H1 (cell line): ENCODE results near the gene RNASE4. TPM values are rescaled to one million over a fixed set of nuclear protein-coding genes. Genes with fewer than 3 reads are reported as not detected.

ENCODE experiments used
- CTCF ChIA-PET: fragments of 300-600 bp; sonication (Branson Sonifier 250); formaldehyde crosslinking; loops from one replicate; lab custom pipeline; 2021; ENCODE audit not compliant: partially characterized antibody; lab: Charles Lee
- POLR2A ChIA-PET: fragments of 300-600 bp; sonication (Branson Sonifier 250); formaldehyde crosslinking; loops from one replicate; lab custom pipeline; 2021; ENCODE audit warnings: inconsistent platforms; ENCODE audit not compliant: partially characterized antibody; lab: Charles Lee
- DNase-seq, 2 experiments: peaks; one replicate each; pipeline versions ENCODE4 v3.0.0 to v3.0.0-alpha.2; 2010 to 2022; ENCODE audit warnings: low spot score in 2 of 2, low read depth in 1 of 2, mixed read lengths in 1 of 2
- FAIRE-seq: peaks from 2 replicates; lab custom pipeline; 2011; peaks lifted over from hg19 to GRCh38; lab: Jason Lieb, UNC
- H2AFZ ChIP-seq: 2 replicates; pipeline ENCODE4 v1.8.1; 2012; ENCODE audit warnings: low read length, inconsistent platforms
- H2AK5ac ChIP-seq: 2 replicates; pipeline ENCODE4 v1.6.1; 2013; ENCODE audit warnings: low read depth, low read length
- H2BK120ac ChIP-seq: replicated peaks from 2 replicates; pipeline ENCODE3; 2013; ENCODE audit warnings: low read depth, low read length, inconsistent platforms
- H2BK12ac ChIP-seq: 2 replicates; pipeline ENCODE4 v1.6.1; 2013; ENCODE audit warnings: low read depth, low read length
- H2BK15ac ChIP-seq: 2 replicates; pipeline ENCODE4 v1.6.1; 2013; ENCODE audit warnings: low read length
- H2BK20ac ChIP-seq: 2 replicates; pipeline ENCODE4 v1.6.1; 2013; ENCODE audit warnings: low read length
- H2BK5ac ChIP-seq: 2 replicates; pipeline ENCODE4 v1.6.1; 2013; ENCODE audit warnings: low read depth, low read length
- H3K14ac ChIP-seq: 2 replicates; pipeline ENCODE4 v1.6.1; 2013; ENCODE audit warnings: inconsistent platforms; ENCODE audit not compliant: insufficient read length
- H3K18ac ChIP-seq: 2 replicates; pipeline ENCODE4 v1.6.1; 2013; ENCODE audit warnings: low read length; ENCODE audit errors: extremely low read depth
- H3K23ac ChIP-seq: 2 replicates; pipeline ENCODE4 v1.6.1; 2013; ENCODE audit warnings: inconsistent platforms; ENCODE audit not compliant: insufficient read length
- H3K23me2 ChIP-seq: 2 replicates; pipeline ENCODE4 v1.6.1; 2013; ENCODE audit warnings: low read depth, low read length
- H3K27ac ChIP-seq: 2 replicates; pipeline ENCODE4 v1.6.1; 2011; ENCODE audit warnings: low read depth, low read length, inconsistent platforms
- H3K27me3 ChIP-seq, 4 experiments: replicated peaks in 1 of 4; 1 replicate in 1 of 4; 2 replicates in 3 of 4; pipeline versions ENCODE4 v1.6.1 to v1.8.1; 2011 to 2013; ENCODE audit warnings: low read length in 3 of 4, mild to moderate bottlenecking in 3 of 4, inconsistent platforms in 2 of 4, mixed read lengths in 2 of 4, moderate library complexity in 1 of 4; ENCODE audit not compliant: control insufficient read depth in 3 of 4, insufficient read depth in 3 of 4; ENCODE audit errors: extremely low read depth in 1 of 4
- H3K36me3 ChIP-seq, 4 experiments: 2 replicates each; pipeline versions ENCODE4 v1.6.1 to v1.8.1; 2011 to 2013; ENCODE audit warnings: mild to moderate bottlenecking in 4 of 4, low read length in 3 of 4, moderate library complexity in 2 of 4, control low read depth in 1 of 4, inconsistent platforms in 1 of 4; ENCODE audit not compliant: insufficient read depth in 4 of 4, control insufficient read depth in 2 of 4
- H3K4ac ChIP-seq: replicated peaks from 2 replicates; pipeline ENCODE3; 2013; ENCODE audit warnings: low read length, low read depth, mixed read lengths, inconsistent platforms; ENCODE audit not compliant: insufficient read length
- H3K4me1 ChIP-seq, 4 experiments: replicated peaks in 1 of 4; 1 replicate in 1 of 4; 2 replicates in 3 of 4; pipeline versions ENCODE4 v1.6.1 to v1.8.1; 2011 to 2013; ENCODE audit warnings: low read length in 3 of 4, inconsistent platforms in 2 of 4, mixed read lengths in 1 of 4; ENCODE audit not compliant: insufficient read depth in 4 of 4, control insufficient read depth in 3 of 4
- H3K4me2 ChIP-seq, 2 experiments: 2 replicates each; pipeline versions ENCODE4 v1.6.1 to v1.8.1; 2011 to 2013; ENCODE audit warnings: low read depth in 2 of 2, low read length in 2 of 2, control low read depth in 1 of 2, inconsistent platforms in 1 of 2, mild to moderate bottlenecking in 1 of 2; ENCODE audit not compliant: insufficient read depth in 1 of 2
- H3K4me3 ChIP-seq, 4 experiments: fragments of 200-600, 300-600 bp in 1 of 4; sonication (generic), shearing (Covaris generic), sonication (Bioruptor Twin) in 1 of 4; 2 replicates each; pipeline versions ENCODE4 v1.5.1 to v1.8.1; 2011 to 2016; ENCODE audit warnings: low read length in 4 of 4, low read depth in 3 of 4, control low read depth in 2 of 4, inconsistent platforms in 2 of 4, mild to moderate bottlenecking in 2 of 4, mixed read lengths in 1 of 4, moderate library complexity in 1 of 4; ENCODE audit not compliant: insufficient read depth in 2 of 4; ENCODE audit errors: extremely low read depth in 1 of 4
- H3K56ac ChIP-seq: replicated peaks from 2 replicates; pipeline ENCODE3; 2013; ENCODE audit warnings: low read depth, mild to moderate bottlenecking, mixed read lengths, low read length, inconsistent platforms; ENCODE audit not compliant: insufficient read length
- H3K79me1 ChIP-seq: 2 replicates; pipeline ENCODE4 v1.6.1; 2013; ENCODE audit warnings: low read depth, low read length, control low read depth
- H3K79me2 ChIP-seq, 2 experiments: 2 replicates each; pipeline versions ENCODE4 v1.6.1 to v1.8.1; 2012 to 2013; ENCODE audit warnings: low read length in 2 of 2, mild to moderate bottlenecking in 2 of 2, inconsistent platforms in 1 of 2; ENCODE audit not compliant: insufficient read depth in 2 of 2, control insufficient read depth in 1 of 2
- H3K9ac ChIP-seq, 4 experiments: replicated peaks in 1 of 4; 1 replicate in 1 of 4; 2 replicates in 3 of 4; pipeline versions ENCODE4 v1.6.1 to v1.8.1; 2011 to 2013; ENCODE audit warnings: low read depth in 3 of 4, low read length in 3 of 4, control low read depth in 2 of 4, mild to moderate bottlenecking in 2 of 4, moderate library complexity in 2 of 4, inconsistent platforms in 1 of 4; ENCODE audit errors: extremely low read depth in 1 of 4
- H3K9me3 ChIP-seq, 2 experiments: 2 replicates each; pipeline versions ENCODE4 v1.6.1 to v1.8.1; 2012 to 2013; ENCODE audit warnings: mild to moderate bottlenecking in 2 of 2, moderate library complexity in 2 of 2, control low read depth in 1 of 2, inconsistent platforms in 1 of 2, low read depth in 1 of 2, low read length in 1 of 2, mixed read lengths in 1 of 2; ENCODE audit not compliant: insufficient read depth in 2 of 2
- H4K20me1 ChIP-seq, 2 experiments: replicated peaks in 1 of 2; 2 replicates each; pipeline versions ENCODE3 to v1.8.1; 2011 to 2013; ENCODE audit warnings: inconsistent platforms in 2 of 2, low read length in 2 of 2, mild to moderate bottlenecking in 1 of 2; ENCODE audit not compliant: insufficient read depth in 2 of 2, control insufficient read depth in 1 of 2
- H4K5ac ChIP-seq: 2 replicates; pipeline ENCODE4 v1.6.1; 2013; ENCODE audit warnings: low read length, low read depth, mixed read lengths, inconsistent platforms; ENCODE audit not compliant: insufficient read length
- H4K8ac ChIP-seq: 2 replicates; pipeline ENCODE4 v1.8.0; 2013; ENCODE audit warnings: mild to moderate bottlenecking, moderate library complexity, low read length, inconsistent platforms; ENCODE audit not compliant: insufficient read depth; ENCODE audit errors: extremely low read depth
- H4K91ac ChIP-seq: replicated peaks from 2 replicates; pipeline ENCODE3; 2013; ENCODE audit warnings: low read length, mixed read lengths, inconsistent platforms; ENCODE audit not compliant: insufficient read length
- CBX5 ChIP-seq: fragments of 300-800, 300-1000 bp; sonication (generic); IDR thresholded peaks from 2 replicates; pipeline ENCODE4 v1.7.1; 2016; ENCODE audit warnings: antibody characterized with exemption, low read length, low read depth
- FOSL1 ChIP-seq: IDR thresholded peaks from 2 replicates; pipeline ENCODE4 v1.6.1; 2011; ENCODE audit warnings: mild to moderate bottlenecking, low read depth, low read length, moderate library complexity; ENCODE audit not compliant: insufficient read depth
- GTF2F1 ChIP-seq: IDR thresholded peaks from 2 replicates; pipeline ENCODE4 v1.6.1; 2012; ENCODE audit warnings: low read depth, low read length, improper control_type of control experiment, borderline replicate concordance
- KDM1A ChIP-seq: fragments of 200-600, 300-600 bp; sonication (generic); IDR thresholded peaks from 2 replicates; pipeline ENCODE4 v1.7.1; 2016; ENCODE audit warnings: mild to moderate bottlenecking, low read length, borderline replicate concordance
- KDM4A ChIP-seq: IDR thresholded peaks from one replicate; pipeline ENCODE4 v1.7.1; 2012; ENCODE audit warnings: low read depth, mild to moderate bottlenecking, moderate library complexity, low read length, inconsistent platforms; ENCODE audit not compliant: severe bottlenecking
- POLR2A ChIP-seq, 2 experiments: IDR thresholded peaks; 1 replicate in 1 of 2; 2 replicates in 1 of 2; pipeline ENCODE4 v1.6.1; 2011; ENCODE audit warnings: low read depth in 2 of 2, low read length in 2 of 2, mild to moderate bottlenecking in 2 of 2; ENCODE audit errors: control extremely low read depth in 1 of 2
- SRF ChIP-seq: IDR thresholded peaks from 2 replicates; pipeline ENCODE4 v1.6.1; 2011; ENCODE audit warnings: mild to moderate bottlenecking, low read depth, low read length, moderate library complexity
- TEAD4 ChIP-seq: IDR thresholded peaks from 2 replicates; pipeline ENCODE4 v1.6.1; 2012; ENCODE audit warnings: low read depth, low read length, inconsistent platforms, mixed read lengths
- WGBS, 2 experiments: shearing (Covaris generic) in 1 of 2; methylation state at CpG; one replicate each; pipeline versions ENCODE4 v1.1.6 to v1.1.7; 2013 to 2015; ENCODE audit warnings: low lambda C conversion rate in 2 of 2, mixed read lengths in 2 of 2, inconsistent platforms in 1 of 2, low coverage in 1 of 2, missing lambda C conversion rate in 1 of 2; ENCODE audit not compliant: insufficient replicate concordance in 2 of 2, insufficient coverage in 1 of 2, insufficient read length in 1 of 2; ENCODE audit errors: extremely low coverage in 1 of 2, missing lambda C conversion rate in 1 of 2; 5-methylcytosine and 5-hydroxymethylcytosine counted together
- polyA plus RNA-seq, 7 experiments: library from polyadenylated mRNA; depleted of rRNA in 3 of 7; stranded (reverse) in 5 of 7; unstranded in 2 of 7; fragments of >200 nt in 5 of 7; fragments of 200-250 nt in 2 of 7; gene quantifications; 1 replicate in 5 of 7; 2 replicates in 1 of 7; 4 replicates in 1 of 7; pipeline versions ENCODE4 v1.2.1 to v1.2.3, GENCODE V29; 2011 to 2013; ENCODE audit warnings: missing spikeins in 2 of 7, mixed read lengths in 2 of 7
- total RNA-seq: library from RNA; stranded (reverse); fragmentation: NEBNext Ultra II Directional; extraction: Animal tissue kit (Norgen Biotek cat#: 25700); gene quantifications from 2 replicates; pipeline ENCODE4 v1.2.1, GENCODE V29; 2021

Gene RNASE4
- total and polyA plus RNA-seq, 2 of the 8 experiments (the other 6 are each of a cell fraction or from before 2014, with no cell fraction given), result 0.61 to 3.5 TPM

DNA sequence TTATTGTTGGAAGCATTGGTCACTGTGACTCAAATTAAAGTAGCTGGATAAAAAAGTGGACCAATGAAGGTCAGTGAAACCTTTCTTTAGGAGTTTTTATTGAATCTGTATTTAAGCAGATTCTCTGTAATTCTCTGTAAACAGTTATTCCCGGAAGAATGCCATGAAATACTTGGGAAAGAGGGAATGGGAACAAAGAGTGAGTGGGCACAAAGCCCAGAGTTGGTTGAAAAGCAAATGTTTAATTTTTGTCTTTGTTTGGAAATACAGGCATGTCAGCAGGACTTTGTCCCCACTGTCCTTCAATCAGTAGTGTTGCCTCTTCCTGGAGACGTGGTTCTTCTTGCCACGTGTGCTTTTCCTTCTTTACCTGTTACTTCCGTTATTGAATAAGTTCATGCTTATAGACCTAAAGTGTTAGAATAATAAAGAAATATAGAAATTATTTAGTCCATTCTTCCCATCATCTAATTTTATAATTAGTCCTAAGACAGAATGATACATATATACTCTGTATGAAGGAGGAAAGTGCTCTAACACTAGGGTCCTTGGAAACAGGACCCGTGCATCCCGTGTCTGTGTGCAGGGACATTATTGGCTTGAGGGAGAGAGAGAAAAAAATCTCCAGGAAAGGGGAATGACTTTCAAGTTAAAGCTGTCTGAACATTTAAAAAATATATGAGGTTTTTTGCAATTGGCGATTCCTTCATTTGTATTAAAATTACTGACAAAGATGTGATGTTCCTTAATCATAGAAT, 2.2 kb downstream of the RNASE4 start:
- Histone ChIP-seq H2BK120ac (no peak overlapping the region), H3K4me1 (no peaks in the 10 kb centered on the region), H3K36me3 (no peaks in the 10 kb centered on the region), H2AK5ac (no peak overlapping the region), H3K27me3 (no peaks in the 10 kb centered on the region), H2BK5ac (no peak overlapping the region), H3K9ac (no peak overlapping the region), H3K79me2 (no peaks in the 10 kb centered on the region), H2AFZ (no peak overlapping the region), H3K4ac (no peak overlapping the region), H4K8ac (no peak overlapping the region), H3K56ac (no peak overlapping the region), H3K14ac (no peak overlapping the region), H3K23me2 (peaks cover 20% of the 10 kb centered on the region), H3K4me3 (no peak overlapping the region), H3K23ac (no peak overlapping the region), H4K20me1 (no peaks in the 10 kb centered on the region), H4K5ac (no peak overlapping the region), H3K79me1 (no peaks in the 10 kb centered on the region), H3K27ac (no peak overlapping the region), H2BK12ac (no peak overlapping the region), H2BK20ac (no peak overlapping the region), H2BK15ac (no peak overlapping the region), H3K9me3 (no peaks in the 10 kb centered on the region), H4K91ac (no peak overlapping the region), H3K18ac (no peak overlapping the region), H3K4me2 (no peak overlapping the region)
- FAIRE-seq, result no peak
- POLR2A ChIA-PET, result no interaction called here
- CTCF ChIA-PET, result interaction anchor here (0.6 to 16.7 kb wide), 6 partner anchors 10 to 76 kb away, joined by 3 to 282 read pairs (median 6); no protein-coding TSS in a partner anchor
- WGBS, 2 experiments, result 86% methylated on average over 7 of the region's 7 CpGs; no CpG with 5 or more reads in 1 of the 2 experiments
- DNase-seq, result no peak
- TF ChIP-seq KDM4A (no peak), TEAD4 (no peak), KDM1A (no peak), SRF (no peak), CBX5 (no peak), POLR2A (IDR thresholded peaks at IDR 0.05; ENCODE audit: control extremely low read depth in 1 of 2, low read depth in 2 of 2, low read length in 2 of 2) (no peak), GTF2F1 (no peak), FOSL1 (no peak)
